IPS-18a (cell line): ENCODE results near the gene ZNF280C.
A peak's percentile ranks its signal among the peaks of the same experiment; 100 is the strongest.

Experiments used
- H3K27ac ChIP-seq: one replicate; pipeline ENCODE4 v1.5.1; 2013; ENCODE audit warnings: low read length
- H3K27me3 ChIP-seq: one replicate; pipeline ENCODE4 v1.6.1; 2013; ENCODE audit warnings: mild to moderate bottlenecking, low read length; ENCODE audit not compliant: control insufficient read depth, insufficient read depth
- H3K36me3 ChIP-seq: one replicate; pipeline ENCODE4 v1.6.1; 2013; ENCODE audit warnings: low read depth, low read length; ENCODE audit not compliant: control insufficient read depth
- H3K4me1 ChIP-seq: one replicate; pipeline ENCODE4 v1.6.1; 2013; ENCODE audit warnings: low read depth, low read length; ENCODE audit not compliant: control insufficient read depth
- H3K4me3 ChIP-seq: one replicate; pipeline ENCODE4 v1.5.1; 2013; ENCODE audit warnings: low read length
- H3K9ac ChIP-seq: one replicate; pipeline ENCODE4 v1.6.1; 2013; ENCODE audit warnings: mild to moderate bottlenecking, low read length, moderate library complexity
- H3K9me3 ChIP-seq: one replicate; pipeline ENCODE4 v1.6.1; 2013; ENCODE audit warnings: low read depth, low read length; ENCODE audit not compliant: control insufficient read depth

The ZNF280C gene

GRCh38 chrX:130174045-130174704 lies 94.5 kb downstream of the ZNF280C start:
- H3K36me3 ChIP-seq = no peaks in the 10 kb centered on the region
- H3K27me3 ChIP-seq = no peaks in the 10 kb centered on the region
- peaks cover 3% of the 10 kb centered on the region for H3K4me1 ChIP-seq
- H3K27ac ChIP-seq = no peak overlapping the region
- H3K4me3 ChIP-seq = no peak overlapping the region
- H3K9me3 ChIP-seq = peaks cover 8% of the 10 kb centered on the region
- H3K9ac ChIP-seq = no peak overlapping the region

DNA sequence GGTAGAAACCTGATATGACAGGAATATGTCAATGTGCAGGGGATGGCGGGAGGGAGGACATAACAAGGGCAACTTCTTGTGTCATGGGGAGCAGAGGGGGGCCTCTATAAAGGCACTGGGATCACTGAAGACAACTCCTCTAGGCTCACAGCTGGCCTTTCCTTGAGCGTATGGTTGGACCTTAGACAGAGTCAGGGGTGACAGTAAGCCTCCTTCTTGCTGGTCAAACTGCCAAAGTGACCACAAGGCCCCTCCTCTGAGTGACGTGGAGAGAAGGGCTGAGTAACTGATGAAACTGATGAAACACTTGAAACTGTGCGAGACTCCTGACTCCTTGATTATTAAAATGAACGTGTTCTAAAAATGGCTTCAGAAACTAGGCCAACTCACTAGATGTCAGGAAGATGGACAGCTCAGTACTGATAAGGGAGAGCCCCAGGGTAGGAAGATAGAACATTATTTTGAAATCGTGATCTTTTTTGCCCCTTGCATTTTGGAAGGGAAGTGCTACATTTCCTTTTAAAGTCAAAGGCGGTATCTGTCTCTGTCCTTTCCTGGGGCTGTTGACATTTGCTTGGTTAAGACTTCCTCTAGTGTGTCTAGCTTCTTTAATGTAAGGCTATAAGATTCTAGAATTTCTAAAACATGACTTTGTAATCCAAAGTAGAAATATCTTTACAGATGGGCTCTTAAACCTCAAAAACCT lies 95.4 kb downstream of the ZNF280C start:
- no peak overlapping the region for H3K9ac ChIP-seq

DNA sequence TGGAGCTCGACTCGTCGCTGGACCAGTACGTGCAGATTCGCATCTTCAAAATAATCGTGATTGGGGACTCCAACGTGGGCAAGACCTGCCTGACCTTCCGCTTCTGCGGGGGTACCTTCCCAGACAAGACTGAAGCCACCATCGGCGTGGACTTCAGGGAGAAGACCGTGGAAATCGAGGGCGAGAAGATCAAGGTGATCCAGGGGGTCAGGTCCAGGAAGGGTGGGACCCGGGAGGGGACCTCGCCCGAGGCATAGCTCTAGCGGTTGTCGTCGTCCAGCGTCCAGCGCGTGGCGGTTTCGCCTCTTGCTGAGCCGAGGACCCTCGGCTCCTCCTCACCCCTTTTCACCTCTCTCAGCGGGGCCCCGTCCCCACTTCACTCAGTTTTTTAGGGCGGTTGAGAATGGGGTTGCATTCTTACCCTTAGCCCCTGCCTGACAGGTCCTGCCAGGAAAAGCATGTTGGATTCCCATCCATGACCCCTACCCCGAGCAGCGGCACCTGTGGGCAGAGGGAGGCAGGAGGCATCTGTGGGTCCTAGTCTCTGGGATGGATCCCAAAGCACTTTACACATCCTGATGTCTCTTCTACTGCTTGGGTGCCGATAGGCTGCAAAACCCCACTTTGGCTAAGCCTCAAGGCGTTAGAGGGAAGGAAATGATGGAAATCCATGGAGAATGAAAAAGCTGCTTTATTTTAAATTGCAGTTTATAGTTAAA lies 96.4 kb downstream of the ZNF280C start:
- Histone ChIP-seq H3K9ac (peak overlapping the region; percentile 48), H3K36me3 (no peaks in the 10 kb centered on the region), H3K27ac (no peak overlapping the region), H3K4me1 (peaks cover 3% of the 10 kb centered on the region), H3K27me3 (no peaks in the 10 kb centered on the region), H3K4me3 (peak overlapping the region; percentile 60), H3K9me3 (peaks cover 9% of the 10 kb centered on the region)

More for the DNA sequence above, 95.4 kb downstream of the ZNF280C start:
- peaks cover 3% of the 10 kb centered on the region for H3K4me1 ChIP-seq
- H3K4me3 ChIP-seq = peak overlapping the region; percentile 60
- H3K9me3 ChIP-seq = peaks cover 8% of the 10 kb centered on the region
- no peaks in the 10 kb centered on the region for H3K27me3 ChIP-seq
- no peak overlapping the region for H3K27ac ChIP-seq
- no peaks in the 10 kb centered on the region for H3K36me3 ChIP-seq

DNA sequence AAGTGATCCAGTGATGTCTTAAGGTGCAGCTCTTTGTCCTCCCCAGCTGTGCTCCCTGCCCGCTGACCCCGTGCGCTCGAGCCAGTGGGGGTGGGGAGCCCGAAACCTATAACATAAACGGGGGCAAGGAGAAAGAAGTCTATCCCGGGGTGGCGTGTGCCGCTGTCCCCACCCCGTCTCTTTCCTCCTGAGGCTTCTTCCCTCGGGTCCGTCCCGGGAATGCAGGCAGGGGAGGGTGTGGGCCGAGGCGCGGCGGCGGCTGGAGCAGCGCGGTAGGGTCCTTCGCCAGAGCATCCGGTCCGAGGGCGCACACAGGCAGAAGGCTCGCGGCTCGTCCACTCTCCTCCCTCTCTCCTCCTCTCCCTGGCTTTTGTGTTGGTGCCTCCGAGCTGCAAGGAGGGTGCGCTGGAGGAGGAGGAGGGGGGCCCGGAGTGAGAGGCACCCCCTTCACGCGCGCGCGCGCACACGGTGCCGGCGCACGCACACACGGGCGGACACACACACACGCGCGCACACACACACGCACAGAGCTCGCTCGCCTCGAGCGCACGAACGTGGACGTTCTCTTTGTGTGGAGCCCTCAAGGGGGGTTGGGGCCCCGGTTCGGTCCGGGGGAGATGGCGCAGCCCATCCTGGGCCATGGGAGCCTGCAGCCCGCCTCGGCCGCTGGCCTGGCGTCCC lies 97.1 kb downstream of the ZNF280C start, which contains the start of gene RAB33A:
Gene RAB33A (plus strand): TSS at position 517 of the 681 bp plus-strand sequence. CDS start 101 bp downstream, at position 618.
- Histone ChIP-seq H3K27ac (no peak within 1 kb of the TSS), H3K4me1 (peaks cover 3% of the 10 kb centered on the region)

GRCh38 chrX:130170752-130171445 lies 97.8 kb downstream of the ZNF280C start:
- Histone ChIP-seq H3K4me3 (peak overlapping the region; percentile 60), H3K4me1 (peaks cover 3% of the 10 kb centered on the region), H3K36me3 (no peaks in the 10 kb centered on the region), H3K27ac (no peak overlapping the region), H3K27me3 (no peaks in the 10 kb centered on the region), H3K9me3 (peaks cover 12% of the 10 kb centered on the region), H3K9ac (no peak overlapping the region)

More for the DNA sequence above, 97.1 kb downstream of the ZNF280C start, which contains the start of gene RAB33A:
- Histone ChIP-seq H3K4me3 (peak within 1 kb of the TSS; percentile 60), H3K27me3 (no peaks in the 10 kb centered on the region), H3K9ac (peak within 1 kb of the TSS; percentile 48), H3K9me3 (peaks cover 12% of the 10 kb centered on the region), H3K36me3 (no peaks in the 10 kb centered on the region)

DNA sequence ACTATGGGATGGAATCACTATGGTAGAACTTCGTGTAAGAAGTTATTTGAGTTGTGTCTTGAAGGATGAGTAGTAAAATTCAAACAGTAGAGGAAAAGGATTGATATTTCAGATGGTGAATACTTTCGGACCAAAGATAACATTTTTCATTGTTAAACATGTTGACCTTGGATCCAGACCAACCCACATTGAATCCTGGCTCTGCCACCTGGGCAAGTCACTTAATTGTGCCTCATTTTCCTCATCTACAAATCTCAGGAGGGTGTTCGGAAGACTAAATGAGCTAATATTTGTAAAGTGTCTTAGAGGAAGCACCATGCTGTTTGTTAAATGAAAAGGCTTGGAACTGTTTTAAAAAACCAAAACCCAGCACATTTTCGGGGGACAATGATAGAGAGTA lies 101.7 kb downstream of the ZNF280C start:
- Histone ChIP-seq H3K27ac (no peak overlapping the region), H3K27me3 (no peaks in the 10 kb centered on the region), H3K36me3 (no peaks in the 10 kb centered on the region), H3K4me3 (peak overlapping the region; percentile 85), H3K9ac (no peak overlapping the region), H3K4me1 (peaks cover 9% of the 10 kb centered on the region), H3K9me3 (peaks cover 6% of the 10 kb centered on the region)

DNA sequence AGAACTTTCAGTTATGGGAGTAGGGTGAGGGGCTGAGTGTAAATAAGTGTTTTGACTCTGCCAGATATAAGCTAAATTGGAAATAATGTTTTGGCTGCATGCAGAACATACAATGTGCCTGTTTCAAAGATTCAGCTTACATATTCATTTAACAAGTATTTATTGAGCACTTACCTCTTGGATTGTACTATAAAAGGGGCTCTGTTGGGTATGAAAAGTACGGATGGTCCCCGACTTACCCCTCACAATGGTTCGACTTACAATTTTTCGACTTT lies 102.3 kb downstream of the ZNF280C start:
- peaks cover 9% of the 10 kb centered on the region for H3K4me1 ChIP-seq
- peaks cover 6% of the 10 kb centered on the region for H3K9me3 ChIP-seq
- peak overlapping the region; percentile 85 for H3K4me3 ChIP-seq
- H3K36me3 ChIP-seq = no peaks in the 10 kb centered on the region
- H3K27ac ChIP-seq = no peak overlapping the region
- H3K9ac ChIP-seq = peak overlapping the region; percentile 56
- H3K27me3 ChIP-seq = no peaks in the 10 kb centered on the region

DNA sequence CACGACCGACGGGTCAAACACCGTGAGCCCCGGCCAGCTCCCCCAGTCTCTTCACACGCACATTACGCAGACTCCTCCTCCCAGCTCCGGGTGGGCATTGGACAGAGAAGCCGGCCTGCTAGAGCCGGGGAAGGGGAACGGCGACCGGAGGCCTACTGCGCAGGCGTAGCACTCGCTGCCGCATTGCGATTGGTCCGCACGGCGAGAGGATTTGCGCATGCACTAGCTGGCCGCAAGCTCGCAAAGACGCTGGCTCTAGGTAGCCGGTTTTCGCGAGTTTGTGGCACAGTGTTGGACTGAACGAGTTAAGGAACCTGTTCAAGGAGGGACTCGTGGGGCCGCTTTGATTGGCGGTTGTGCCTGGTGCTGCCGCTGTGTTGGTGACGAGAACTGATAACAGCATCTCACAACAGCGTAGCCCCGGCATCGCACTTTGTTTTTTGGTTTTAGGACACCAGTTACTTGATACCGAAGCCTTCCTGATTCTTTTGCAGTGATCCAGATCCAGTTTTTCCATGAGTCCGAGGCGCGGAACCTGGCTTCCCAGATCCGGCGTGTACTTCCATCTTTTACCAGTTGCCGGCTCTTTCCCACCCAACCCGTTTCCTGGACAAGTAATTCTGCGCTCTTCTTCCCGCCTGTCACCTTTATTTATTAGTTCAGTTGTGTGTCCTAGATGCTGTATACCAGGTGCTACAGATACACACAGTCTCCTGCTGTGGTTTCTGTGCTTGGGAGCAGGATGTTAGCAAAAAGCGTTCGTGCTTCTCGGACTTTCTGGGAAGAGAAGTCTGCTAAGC lies 102.8 kb downstream of the ZNF280C start, which contains the start of gene AIFM1:
Gene AIFM1 (minus strand): TSS at position 139 of the 800 bp plus-strand sequence. CDS start 185 bp downstream, outside the sequence.
- Histone ChIP-seq H3K9ac (peak within 1 kb of the TSS; percentile 56), H3K9me3 (peaks cover 6% of the 10 kb centered on the region), H3K27ac (no peak within 1 kb of the TSS), H3K36me3 (no peaks in the 10 kb centered on the region), H3K4me3 (peak within 1 kb of the TSS; percentile 85), H3K4me1 (peaks cover 9% of the 10 kb centered on the region), H3K27me3 (no peaks in the 10 kb centered on the region)

- H3K4me3 ChIP-seq = peak overlapping the region; percentile 85
- peak overlapping the region; percentile 56 for H3K9ac ChIP-seq
- no peak overlapping the region for H3K27ac ChIP-seq
- no peaks in the 10 kb centered on the region for H3K27me3 ChIP-seq
- no peaks in the 10 kb centered on the region for H3K36me3 ChIP-seq
- peaks cover 6% of the 10 kb centered on the region for H3K9me3 ChIP-seq
- peaks cover 7% of the 10 kb centered on the region for H3K4me1 ChIP-seq
Observed at GRCh38 chrX:130165181-130165702, 103.5 kb downstream of the ZNF280C start.

- H3K27me3 ChIP-seq = no peaks in the 10 kb centered on the region
- no peaks in the 10 kb centered on the region for H3K36me3 ChIP-seq
- H3K27ac ChIP-seq = no peak overlapping the region
- H3K4me1 ChIP-seq = peaks cover 6% of the 10 kb centered on the region
- no peak overlapping the region for H3K9ac ChIP-seq
- peaks cover 6% of the 10 kb centered on the region for H3K9me3 ChIP-seq
- H3K4me3 ChIP-seq = no peak overlapping the region
Observed at GRCh38 chrX:130163398-130163797, 105.3 kb downstream of the ZNF280C start.
